HG03439 (cell line): ENCODE measurements around the gene IGSF5.
"Not testable (repeated sequence)": the region's sequence is repeated elsewhere in the genome, so short reads cannot be mapped to it uniquely, and the experiment has no call there.

Experiments used
- ATAC-seq: cut with Tn5 transposase; IDR thresholded peaks from one replicate; pipeline ENCODE4 v1.9.1; 2021; ENCODE audit warnings: mild to moderate bottlenecking, moderate library complexity; ENCODE audit not compliant: unreplicated experiment

The IGSF5 gene

GRCh38 chr21:39737376-39738000 lies 7.5 kb upstream of the IGSF5 start:
- ATAC-seq, result no peak

- no peak for ATAC-seq
Measured at GRCh38 chr21:39738566-39738965, 6.4 kb upstream of the IGSF5 start.

GRCh38 chr21:39739531-39739930 lies 5.5 kb upstream of the IGSF5 start:
- ATAC-seq, result not testable (repeated sequence)

- ATAC-seq, result not testable (repeated sequence)
Measured at GRCh38 chr21:39742561-39742960, 2.4 kb upstream of the IGSF5 start.

- not testable (repeated sequence) for ATAC-seq
Measured at GRCh38 chr21:39745332-39745731, 349 bp downstream of the IGSF5 start.

- no peak for ATAC-seq
Measured at GRCh38 chr21:39750670-39751069, 5.7 kb downstream of the IGSF5 start.

- no peak for ATAC-seq
Measured at GRCh38 chr21:39754811-39755210, 9.8 kb downstream of the IGSF5 start.

- no peak for ATAC-seq
Measured at GRCh38 chr21:39756285-39756684, 11.3 kb downstream of the IGSF5 start.

GRCh38 chr21:39763272-39763970 lies 18.4 kb downstream of the IGSF5 start:
- ATAC-seq, result no peak

GRCh38 chr21:39774227-39774626 lies 29.2 kb downstream of the IGSF5 start:
- ATAC-seq, result no peak

- no peak for ATAC-seq
Measured at GRCh38 chr21:39775816-39776215, 30.8 kb downstream of the IGSF5 start.

GRCh38 chr21:39776589-39776988 lies 31.6 kb downstream of the IGSF5 start:
- no peak for ATAC-seq

- no peak for ATAC-seq
Measured at GRCh38 chr21:39781331-39781730, 36.3 kb downstream of the IGSF5 start.

GRCh38 chr21:39788383-39788782 lies 43.4 kb downstream of the IGSF5 start:
- ATAC-seq, result no peak

GRCh38 chr21:39796466-39796865 lies 51.5 kb downstream of the IGSF5 start:
- ATAC-seq, result no peak

- no peak for ATAC-seq
Measured at GRCh38 chr21:39799178-39799577, 54.2 kb downstream of the IGSF5 start.

- no peak for ATAC-seq
Measured at GRCh38 chr21:39800311-39800710, 55.3 kb downstream of the IGSF5 start.

GRCh38 chr21:39802217-39802616 lies 57.2 kb downstream of the IGSF5 start:
- ATAC-seq, result no peak

- ATAC-seq, result no peak
Measured at GRCh38 chr21:39803393-39803792, 58.4 kb downstream of the IGSF5 start.

- ATAC-seq, result no peak
Measured at GRCh38 chr21:39804240-39804639, 59.3 kb downstream of the IGSF5 start.

- ATAC-seq, result no peak
Measured at GRCh38 chr21:39805983-39806382, 61.0 kb downstream of the IGSF5 start.

GRCh38 chr21:39807738-39808137 lies 62.8 kb downstream of the IGSF5 start:
- ATAC-seq, result no peak

- no peak for ATAC-seq
Measured at GRCh38 chr21:39809936-39810335, 65.0 kb downstream of the IGSF5 start.
